ENCODE results near the gene EML1.

The EML1 gene

GRCh38 chr14:99904506-99904905, 111.3 kb downstream of the EML1 start:
- no peak for DNase-seq (ENCODE audit: low read depth)

- DNase-seq (ENCODE audit: low read depth) = no peak
Observed at GRCh38 chr14:99905121-99905520, 111.9 kb downstream of the EML1 start.

- DNase-seq (ENCODE audit: low read depth) = no peak
Observed at GRCh38 chr14:99907761-99908652, 114.8 kb downstream of the EML1 start.

- no peak for DNase-seq (ENCODE audit: low read depth)
Observed at GRCh38 chr14:99908653-99909250, 115.5 kb downstream of the EML1 start.

- no peak for DNase-seq (ENCODE audit: low read depth)
Observed at GRCh38 chr14:99909513-99910064, 116.4 kb downstream of the EML1 start.

GRCh38 chr14:99910337-99911309, 117.4 kb downstream of the EML1 start:
- DNase-seq (ENCODE audit: low read depth) = no peak

- DNase-seq (ENCODE audit: low read depth) = no peak
Observed at GRCh38 chr14:99915305-99916090, 122.3 kb downstream of the EML1 start.

- no peak for DNase-seq (ENCODE audit: low read depth)
Observed at GRCh38 chr14:99916091-99916383, 122.8 kb downstream of the EML1 start.

GRCh38 chr14:99918781-99919180, 125.6 kb downstream of the EML1 start:
- DNase-seq (ENCODE audit: low read depth) = no peak

GRCh38 chr14:99921425-99921824, 128.2 kb downstream of the EML1 start:
- no peak for DNase-seq (ENCODE audit: low read depth)

- DNase-seq (ENCODE audit: low read depth) = no peak
Observed at GRCh38 chr14:99924379-99924778, 131.2 kb downstream of the EML1 start.

- no peak for DNase-seq (ENCODE audit: low read depth)
Observed at GRCh38 chr14:99925471-99925870, 132.3 kb downstream of the EML1 start.

GRCh38 chr14:99928963-99929362, 135.8 kb downstream of the EML1 start:
- DNase-seq (ENCODE audit: low read depth) = no peak

- no peak for DNase-seq (ENCODE audit: low read depth)
Observed at GRCh38 chr14:99929601-99930000, 136.4 kb downstream of the EML1 start.

GRCh38 chr14:99930420-99931274, 137.4 kb downstream of the EML1 start:
- no peak for DNase-seq (ENCODE audit: low read depth)

GRCh38 chr14:99931308-99931707, 138.1 kb downstream of the EML1 start:
- no peak for DNase-seq (ENCODE audit: low read depth)

- DNase-seq (ENCODE audit: low read depth) = no peak
Observed at GRCh38 chr14:99936056-99936455, 142.8 kb downstream of the EML1 start.

GRCh38 chr14:99936738-99937474, 143.7 kb downstream of the EML1 start:
- DNase-seq (ENCODE audit: low read depth) = no peak

- DNase-seq (ENCODE audit: low read depth) = no peak
Observed at GRCh38 chr14:99937475-99938244, 144.4 kb downstream of the EML1 start.

All from activated T-helper 9 cell treated with anti-CD3 and anti-CD28 coated beads, Interleukin-2, amount 50 U/mL, for 16 hours (primary cell).